Lower leg skin (tissue), 4 donors: Measurements from ENCODE around the gene SFXN2. TPM values are rescaled to one million over a fixed set of nuclear protein-coding genes. Genes with fewer than 3 reads are reported as not detected.

Source experiments
- DNase-seq, 2 donors: peaks; one replicate each; pipeline ENCODE4 v3.0.0-alpha.2; 2019; ENCODE audit warnings: low spot score in 2 of 2
- H3K4me3 ChIP-seq: fragments of 200-600 bp; sonication (generic); 2 replicates; pipeline ENCODE4 v1.5.1; 2017; ENCODE audit warnings: mild to moderate bottlenecking, low read depth; ENCODE audit not compliant: poor library complexity, severe bottlenecking
- POLR2A ChIP-seq, 2 donors: fragments of 450-650 bp; IDR thresholded peaks; one replicate each; pipeline ENCODE4 v1.6.1; 2016 to 2017; ENCODE audit warnings: antibody characterized with exemption in 2 of 2, mild to moderate bottlenecking in 1 of 2, moderate library complexity in 1 of 2
- WGBS, 2 donors: methylation state at CpG; one replicate each; pipeline ENCODE4 v1.1.5; 2018; 5-methylcytosine and 5-hydroxymethylcytosine counted together
- intact Hi-C: fragments of 100-400 bp; cut with DNase I; formaldehyde crosslinking; loops from one replicate; pipeline ENCODE4 v1.15.0; 2023; ENCODE audit warnings: low total_unique reads
- total RNA-seq, 4 donors: library from RNA; depleted of rRNA; stranded (reverse); fragments of >200 nt; gene quantifications; one replicate each; pipeline ENCODE4 v1.1.0, GENCODE V29; 2016
- TF ChIP-seq, protein P1 (sequence below), 3 donors: fragments of 450-650 bp; IDR thresholded peaks; one replicate each; pipeline ENCODE4 v1.5.1; 2016; ENCODE audit warnings: antibody characterized with exemption in 3 of 3, mild to moderate bottlenecking in 3 of 3, moderate library complexity in 2 of 3

The SFXN2 gene
- total RNA-seq, 4 donors from 2014 or later, result 0.46 to 4.7 (median 1.1) TPM

DNA sequence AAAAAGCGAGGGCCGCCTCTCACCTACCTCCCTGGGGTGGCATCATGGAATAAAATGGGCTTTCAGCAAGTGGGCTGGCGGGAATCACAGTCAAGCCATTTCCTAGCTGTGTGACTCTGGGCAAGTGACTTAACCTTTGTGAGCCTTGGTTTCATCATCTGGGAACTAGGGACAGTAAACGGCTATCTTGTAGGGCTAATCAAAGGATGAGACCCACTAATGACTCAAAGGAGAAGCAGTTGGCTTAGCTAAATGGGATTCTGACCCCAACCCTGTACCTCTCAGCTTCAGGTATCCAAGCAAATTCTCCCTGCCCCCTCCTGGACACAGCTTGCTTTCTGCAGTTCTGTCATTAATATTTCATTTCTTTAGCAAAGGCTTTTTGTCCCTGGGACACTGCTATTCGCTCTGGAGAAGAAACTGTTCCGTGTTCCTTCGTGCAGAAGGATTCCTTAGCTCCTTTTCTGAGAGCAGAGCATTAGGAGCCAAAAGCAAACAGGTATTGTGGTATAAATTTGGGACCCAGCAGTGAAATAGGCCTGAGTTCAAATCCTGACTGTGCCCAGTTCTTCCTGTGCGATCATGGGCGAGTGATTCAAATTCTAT is 44.3 kb upstream of the SFXN2 start:
- no peak for DNase-seq
- TF ChIP-seq POLR2A (IDR thresholded peaks at IDR 0.05), result no peak
- TF ChIP-seq, protein P1, sequence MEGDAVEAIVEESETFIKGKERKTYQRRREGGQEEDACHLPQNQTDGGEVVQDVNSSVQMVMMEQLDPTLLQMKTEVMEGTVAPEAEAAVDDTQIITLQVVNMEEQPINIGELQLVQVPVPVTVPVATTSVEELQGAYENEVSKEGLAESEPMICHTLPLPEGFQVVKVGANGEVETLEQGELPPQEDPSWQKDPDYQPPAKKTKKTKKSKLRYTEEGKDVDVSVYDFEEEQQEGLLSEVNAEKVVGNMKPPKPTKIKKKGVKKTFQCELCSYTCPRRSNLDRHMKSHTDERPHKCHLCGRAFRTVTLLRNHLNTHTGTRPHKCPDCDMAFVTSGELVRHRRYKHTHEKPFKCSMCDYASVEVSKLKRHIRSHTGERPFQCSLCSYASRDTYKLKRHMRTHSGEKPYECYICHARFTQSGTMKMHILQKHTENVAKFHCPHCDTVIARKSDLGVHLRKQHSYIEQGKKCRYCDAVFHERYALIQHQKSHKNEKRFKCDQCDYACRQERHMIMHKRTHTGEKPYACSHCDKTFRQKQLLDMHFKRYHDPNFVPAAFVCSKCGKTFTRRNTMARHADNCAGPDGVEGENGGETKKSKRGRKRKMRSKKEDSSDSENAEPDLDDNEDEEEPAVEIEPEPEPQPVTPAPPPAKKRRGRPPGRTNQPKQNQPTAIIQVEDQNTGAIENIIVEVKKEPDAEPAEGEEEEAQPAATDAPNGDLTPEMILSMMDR (IDR thresholded peaks at IDR 0.05), result no peak
- 90 to 97% methylated on average over 9 of the region's 9 CpGs for WGBS, 2 donors
- H3K4me3 ChIP-seq, result no peak overlapping the region
- intact Hi-C loops, result no loop called here

DNA sequence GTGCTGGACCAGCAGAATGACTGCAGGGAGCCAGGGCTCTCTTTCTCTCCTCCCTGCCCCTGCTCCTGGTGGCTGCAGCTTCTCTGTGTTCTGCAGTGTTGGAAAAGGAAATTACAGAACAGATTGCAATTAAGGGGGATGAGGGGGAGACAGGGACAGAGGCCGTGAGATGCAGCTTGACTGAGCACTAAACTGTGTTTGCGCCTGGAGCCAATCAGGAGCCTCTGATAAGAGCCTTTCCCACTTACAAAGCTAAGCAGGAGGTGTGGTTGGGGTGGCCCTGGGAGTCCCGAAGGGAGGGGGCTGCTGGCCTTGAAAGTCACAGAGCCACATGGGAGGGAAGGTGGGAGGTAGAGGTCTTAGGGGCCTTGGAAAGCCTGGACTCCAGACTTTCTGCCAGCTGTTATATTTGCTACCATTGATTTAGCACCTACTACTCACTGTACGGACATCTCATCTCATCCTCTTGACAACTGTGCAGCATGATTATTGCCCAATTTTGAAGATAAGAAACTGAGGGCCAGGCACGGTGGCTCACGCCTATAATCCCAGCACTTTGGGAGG is 43.5 kb upstream of the SFXN2 start:
- no peak overlapping the region for H3K4me3 ChIP-seq
- 84 to 85% methylated on average over 6 of the region's 6 CpGs for WGBS, 2 donors
- TF ChIP-seq POLR2A (IDR thresholded peaks at IDR 0.05), result no peak
- DNase-seq, result no peak
- intact Hi-C loops, result no loop called here

DNA sequence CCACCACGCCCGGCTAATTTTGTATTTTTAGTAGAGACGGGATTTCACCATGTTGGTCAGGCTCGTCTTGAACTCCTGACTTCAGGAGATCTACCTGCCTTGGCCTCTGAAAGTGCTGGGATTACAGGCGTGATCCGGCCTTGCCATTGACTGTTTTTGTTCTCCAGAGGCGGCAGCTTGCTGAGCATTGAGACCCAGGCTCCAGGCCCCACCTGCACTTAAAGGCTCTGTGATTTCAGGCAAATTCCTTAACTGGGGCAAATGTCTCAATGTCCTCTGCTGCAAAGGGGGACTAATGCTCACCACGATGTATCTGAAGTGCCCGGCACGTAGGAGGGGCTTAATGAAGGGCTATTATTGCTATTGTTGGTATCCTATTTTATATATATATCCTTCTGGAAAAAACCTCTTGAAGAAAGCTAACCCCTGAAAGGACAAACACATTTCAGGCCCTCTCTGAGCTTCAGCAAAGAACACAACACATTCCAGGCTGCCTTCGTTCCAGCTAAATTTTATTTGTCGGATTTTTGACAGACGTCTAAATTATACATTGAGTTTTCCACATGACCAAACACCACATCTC is 41.1 kb upstream of the SFXN2 start:
- no peak overlapping the region for H3K4me3 ChIP-seq
- WGBS, 2 donors, result 68 to 69% methylated on average over 13 of the region's 13 CpGs
- TF ChIP-seq, protein P1 (IDR thresholded peaks at IDR 0.05), result no peak
- no peak for TF ChIP-seq POLR2A (IDR thresholded peaks at IDR 0.05)
- DNase-seq, result no peak
- intact Hi-C loops, result no loop called here

DNA sequence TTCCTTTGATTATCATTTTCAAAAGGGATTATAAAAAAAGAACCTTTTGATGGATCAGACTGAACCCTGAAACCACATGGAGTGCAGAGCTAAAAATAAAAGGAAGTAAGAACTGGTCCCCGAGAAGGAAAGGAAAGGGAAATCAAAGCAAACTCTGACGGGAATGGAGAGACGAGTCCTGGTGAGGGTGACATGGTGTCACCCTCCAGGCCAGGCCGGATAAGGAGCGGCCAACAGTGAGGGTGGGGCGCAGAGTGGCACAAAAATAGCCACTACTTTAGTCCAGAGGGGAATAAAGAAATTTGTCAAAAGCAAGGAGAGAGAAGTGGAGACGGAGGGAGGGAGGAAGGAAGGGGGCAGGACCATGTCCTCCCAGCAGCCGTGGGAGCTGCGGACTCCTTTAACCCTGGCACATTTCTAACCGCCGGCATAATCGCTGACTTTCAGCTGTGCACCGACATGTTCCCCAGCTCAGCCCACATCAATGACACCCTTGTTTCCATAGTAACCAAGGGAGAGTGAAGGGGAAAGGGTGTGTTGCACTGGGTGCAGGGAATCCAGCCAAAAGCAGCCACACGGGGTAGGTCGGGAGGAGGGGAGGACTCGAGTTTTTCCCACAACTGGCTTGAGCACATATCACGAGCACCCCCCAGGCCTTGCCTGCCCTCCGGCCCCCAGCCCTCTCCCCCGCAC is 40.5 kb upstream of the SFXN2 start:
- 3 to 4% methylated on average over 19 of the region's 19 CpGs for WGBS, 2 donors
- intact Hi-C loops, result no loop called here
- DNase-seq, result peak in 1 of 2 donors; percentile 56

DNA sequence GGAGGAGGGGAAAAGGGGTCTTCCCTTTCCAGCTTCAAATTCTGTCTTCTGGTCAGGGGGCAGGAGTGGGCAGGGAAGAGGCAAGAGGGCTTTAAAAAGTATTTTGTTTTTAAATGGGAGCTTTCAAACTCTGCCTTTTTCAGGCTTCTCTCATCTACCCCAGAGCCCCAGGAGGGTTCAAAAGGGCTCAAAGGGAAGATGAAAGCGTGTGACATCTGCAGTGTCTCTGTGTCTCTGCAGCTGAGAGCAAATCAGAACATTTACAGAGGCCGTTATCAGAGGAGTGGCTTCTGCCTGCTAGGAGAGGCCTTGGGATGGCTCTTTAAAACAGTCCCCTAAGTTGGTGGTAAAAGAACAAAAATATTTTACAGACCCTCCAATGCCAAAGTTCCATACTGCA is 39.9 kb upstream of the SFXN2 start:
- 14 to 19% methylated on average over 2 of the region's 2 CpGs for WGBS, 2 donors
- TF ChIP-seq, protein P1 (IDR thresholded peaks at IDR 0.05), result no peak
- TF ChIP-seq POLR2A (IDR thresholded peaks at IDR 0.05), result no peak
- intact Hi-C loops, result no loop called here
- no peak overlapping the region for H3K4me3 ChIP-seq
- DNase-seq, result peak in 1 of 2 donors; percentile 49

More for the DNA sequence above, 40.5 kb upstream of the SFXN2 start:
- TF ChIP-seq, protein P1 (IDR thresholded peaks at IDR 0.05), result no peak
- TF ChIP-seq POLR2A (IDR thresholded peaks at IDR 0.05), result no peak
- H3K4me3 ChIP-seq, result no peak overlapping the region

DNA sequence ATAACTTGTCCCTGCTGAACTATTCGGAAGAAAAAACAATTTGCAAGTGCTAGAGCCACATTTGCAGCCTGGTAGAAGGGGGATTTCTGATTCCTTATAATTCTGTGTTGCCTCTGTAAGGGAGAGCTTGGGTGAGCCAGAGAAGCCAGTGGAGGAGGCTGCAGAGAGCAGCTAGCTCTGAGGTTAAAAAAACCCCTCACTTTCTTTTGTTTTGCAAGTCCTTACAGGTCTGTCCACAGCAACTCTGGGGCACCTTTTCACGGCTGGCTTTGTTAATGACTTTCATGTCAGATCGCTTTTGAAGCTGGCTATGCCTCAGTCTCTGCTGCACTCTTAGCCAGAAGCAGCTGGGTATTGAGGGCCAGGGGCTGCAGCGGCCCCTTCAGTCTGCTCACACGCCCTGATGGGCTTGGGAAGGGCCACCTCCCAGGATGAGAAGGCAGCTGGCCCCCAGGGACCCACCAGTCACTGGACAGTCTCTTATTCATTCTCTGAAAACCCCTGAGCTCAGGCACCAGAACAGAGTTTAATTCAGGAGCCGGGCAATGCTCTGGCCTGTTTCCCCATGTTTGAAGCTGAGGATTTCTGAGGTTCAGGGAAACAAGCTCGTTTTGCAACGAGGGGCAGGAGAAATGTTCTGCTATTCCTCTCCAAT is 39.3 kb upstream of the SFXN2 start:
- intact Hi-C loops, result no loop called here
- H3K4me3 ChIP-seq, result no peak overlapping the region
- DNase-seq, result peak in 1 of 2 donors; percentile 77
- WGBS, 2 donors, result 43 to 55% methylated on average over 8 of the region's 8 CpGs
- TF ChIP-seq POLR2A (IDR thresholded peaks at IDR 0.05), result no peak
- TF ChIP-seq, protein P1 (IDR thresholded peaks at IDR 0.05), result no peak
